Duodenal mucosa (tissue), 2 donors: ENCODE measurements around the gene NR1H4.
"Not testable (repeated sequence)": the region's sequence is repeated elsewhere in the genome, so short reads cannot be mapped to it uniquely, and the experiment has no call there.

Experiments
- H3K27ac ChIP-seq: one replicate; pipeline ENCODE4 v1.7.0; 2013; ENCODE audit warnings: low read depth, low read length
- H3K27me3 ChIP-seq, 2 donors: one replicate each; pipeline ENCODE4 v1.7.0; 2013; ENCODE audit warnings: low read length in 2 of 2, control low read depth in 1 of 2; ENCODE audit not compliant: insufficient read depth in 2 of 2, control insufficient read depth in 1 of 2
- H3K36me3 ChIP-seq, 2 donors: one replicate each; pipeline ENCODE4 v1.7.0; 2013; ENCODE audit warnings: low read length in 2 of 2, control low read depth in 1 of 2; ENCODE audit not compliant: insufficient read depth in 2 of 2, control insufficient read depth in 1 of 2
- H3K4me1 ChIP-seq, 2 donors: one replicate each; pipeline ENCODE4 v1.7.0; 2013; ENCODE audit warnings: low read length in 2 of 2, control low read depth in 1 of 2; ENCODE audit not compliant: insufficient read depth in 2 of 2, control insufficient read depth in 1 of 2
- H3K4me3 ChIP-seq, 2 donors: one replicate each; pipeline ENCODE4 v1.7.0; 2013; ENCODE audit warnings: low read length in 2 of 2, low read depth in 1 of 2
- H3K9ac ChIP-seq, 2 donors: one replicate each; pipeline ENCODE4 v1.7.0; 2013; ENCODE audit warnings: low read length in 2 of 2, low read depth in 1 of 2
- H3K9me3 ChIP-seq, 2 donors: one replicate each; pipeline ENCODE4 v1.7.0; 2013; ENCODE audit warnings: low read length in 2 of 2, control low read depth in 1 of 2; ENCODE audit not compliant: control insufficient read depth in 1 of 2

The NR1H4 gene

DNA sequence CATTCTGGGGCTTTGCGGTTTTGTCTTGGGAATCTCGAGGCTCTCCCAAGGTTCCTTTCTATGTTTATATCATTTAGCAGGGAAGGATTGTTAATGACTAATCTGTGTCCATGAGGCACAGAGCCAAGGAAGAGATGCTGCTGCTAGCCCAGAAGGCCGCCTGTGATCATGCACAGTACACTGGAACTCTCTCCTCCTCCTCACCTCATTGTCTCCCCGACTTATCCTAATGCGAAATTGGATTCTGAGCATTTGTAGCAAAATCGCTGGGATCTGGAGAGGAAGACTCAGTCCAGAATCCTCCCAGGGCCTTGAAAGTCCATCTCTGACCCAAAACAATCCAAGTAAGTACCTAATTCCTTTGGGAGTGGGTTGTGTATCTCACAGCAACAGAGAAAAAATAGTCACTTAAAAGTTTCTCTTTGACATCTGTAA lies at the start of gene NR1H4:
NR1H4 (plus strand) TSS at position 151 of the 435 bp plus-strand sequence. CDS start 19,458 bp downstream, outside the sequence.
- no peaks in the 10 kb centered on the region for H3K27me3 ChIP-seq
- no peak within 1 kb of the TSS for H3K27ac ChIP-seq
- no peak within 1 kb of the TSS for H3K9ac ChIP-seq
- H3K9me3 ChIP-seq = no peaks in the 10 kb centered on the region
- peak within 1 kb of the TSS in 1 of 2 donors; percentile 43 for H3K4me3 ChIP-seq
- no peaks in the 10 kb centered on the region for H3K36me3 ChIP-seq
- peaks cover 9 to 16% of the 10 kb centered on the region in 2 donors for H3K4me1 ChIP-seq

DNA sequence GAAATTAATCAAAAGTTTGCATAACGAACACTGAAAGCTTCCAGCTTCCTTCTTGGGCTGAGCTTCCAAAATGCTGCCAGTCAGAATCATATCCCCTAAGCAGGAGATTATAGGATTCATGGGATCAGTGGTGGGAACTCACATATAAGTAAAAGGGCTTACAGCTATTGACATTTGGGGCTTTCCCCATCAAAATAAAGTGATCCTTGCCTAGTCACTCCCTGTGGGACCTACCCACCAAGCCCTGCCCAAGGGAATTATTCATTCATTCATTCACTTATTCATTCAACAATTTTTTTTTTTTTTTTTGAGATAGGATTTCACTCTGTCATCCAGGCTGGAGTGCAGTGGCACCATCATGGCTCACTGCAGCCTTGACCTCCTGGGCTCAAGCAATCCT lies 47.5 kb upstream of the NR1H4 start:
- H3K9ac ChIP-seq = no peak overlapping the region
- no peak overlapping the region for H3K27ac ChIP-seq
- no peaks in the 10 kb centered on the region for H3K27me3 ChIP-seq
- no peaks in the 10 kb centered on the region for H3K4me1 ChIP-seq
- no peak overlapping the region for H3K4me3 ChIP-seq
- H3K36me3 ChIP-seq = no peaks in the 10 kb centered on the region
- peaks cover 0 to 5% of the 10 kb centered on the region in 2 donors for H3K9me3 ChIP-seq

DNA sequence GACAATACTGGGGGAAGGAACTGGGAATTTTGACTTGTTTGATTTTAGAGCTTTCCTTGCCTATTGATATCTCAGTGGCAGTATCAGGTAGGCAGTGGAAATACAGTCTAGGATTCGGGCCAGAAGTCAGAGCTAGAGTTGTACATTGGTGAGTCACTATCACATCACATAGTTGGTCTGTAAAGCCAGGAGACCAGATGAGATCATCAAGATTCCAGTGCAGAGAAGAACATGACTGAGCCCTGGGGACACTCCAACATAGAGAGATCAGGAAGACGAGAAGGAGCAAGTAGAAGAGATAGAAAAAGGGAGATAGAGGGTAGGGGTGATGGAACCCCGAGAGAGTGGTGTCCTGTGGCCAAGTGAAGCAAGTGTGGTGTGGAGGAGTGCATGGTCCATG lies 46.6 kb upstream of the NR1H4 start:
- no peaks in the 10 kb centered on the region for H3K27me3 ChIP-seq
- no peak overlapping the region for H3K4me3 ChIP-seq
- H3K36me3 ChIP-seq = no peaks in the 10 kb centered on the region
- peaks cover 0 to 5% of the 10 kb centered on the region in 2 donors for H3K9me3 ChIP-seq
- no peak overlapping the region for H3K9ac ChIP-seq
- no peaks in the 10 kb centered on the region for H3K4me1 ChIP-seq
- no peak overlapping the region for H3K27ac ChIP-seq

DNA sequence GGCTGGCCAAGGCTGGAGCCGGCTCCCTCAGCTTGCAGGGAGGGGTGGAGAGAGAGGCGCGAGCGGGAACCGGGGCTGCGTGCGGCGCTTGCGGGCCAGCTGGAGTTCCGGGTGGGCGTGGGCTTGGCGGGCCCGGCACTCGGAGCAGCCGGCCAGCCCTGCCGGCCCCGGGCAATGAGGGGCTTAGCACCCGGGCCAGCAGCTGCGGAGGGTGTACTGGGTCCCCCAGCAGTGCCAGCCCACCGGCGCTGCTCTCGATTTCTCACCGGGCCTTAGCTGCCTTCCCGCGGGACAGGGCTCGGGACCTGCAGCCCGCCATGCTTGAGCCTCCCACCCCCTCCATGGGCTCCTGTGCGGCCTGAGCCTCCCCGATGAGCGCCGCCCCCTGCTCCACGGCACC lies 43.4 kb upstream of the NR1H4 start:
- H3K4me3 ChIP-seq, H3K27me3 ChIP-seq, H3K36me3 ChIP-seq, H3K4me1 ChIP-seq, H3K9me3 ChIP-seq, H3K9ac ChIP-seq, H3K27ac ChIP-seq: not testable (repeated sequence)

DNA sequence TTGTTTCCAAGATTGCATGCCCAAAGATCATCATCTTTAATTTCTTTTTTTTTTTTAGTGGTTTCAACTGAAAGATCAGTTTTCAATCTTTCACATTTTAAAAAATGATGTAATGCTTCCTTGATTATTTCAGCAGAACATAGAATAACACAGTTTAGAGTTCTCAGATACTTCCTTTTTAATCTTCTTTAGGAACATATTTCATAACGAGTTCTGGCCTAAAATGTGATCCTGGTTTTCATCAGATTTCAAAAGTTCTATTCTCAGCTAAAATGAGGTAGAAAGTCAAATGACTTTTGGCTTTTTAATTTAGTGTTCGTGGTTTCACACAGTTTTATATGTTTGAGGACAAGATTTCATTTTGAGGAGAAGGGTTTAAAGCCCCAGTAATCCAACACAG lies 40.0 kb upstream of the NR1H4 start:
- Histone ChIP-seq H3K9ac (no peak overlapping the region), H3K9me3 (no peaks in the 10 kb centered on the region), H3K27me3 (no peaks in the 10 kb centered on the region), H3K36me3 (no peaks in the 10 kb centered on the region), H3K27ac (no peak overlapping the region), H3K4me1 (peaks cover 16 to 21% of the 10 kb centered on the region in 2 donors), H3K4me3 (no peak overlapping the region)

DNA sequence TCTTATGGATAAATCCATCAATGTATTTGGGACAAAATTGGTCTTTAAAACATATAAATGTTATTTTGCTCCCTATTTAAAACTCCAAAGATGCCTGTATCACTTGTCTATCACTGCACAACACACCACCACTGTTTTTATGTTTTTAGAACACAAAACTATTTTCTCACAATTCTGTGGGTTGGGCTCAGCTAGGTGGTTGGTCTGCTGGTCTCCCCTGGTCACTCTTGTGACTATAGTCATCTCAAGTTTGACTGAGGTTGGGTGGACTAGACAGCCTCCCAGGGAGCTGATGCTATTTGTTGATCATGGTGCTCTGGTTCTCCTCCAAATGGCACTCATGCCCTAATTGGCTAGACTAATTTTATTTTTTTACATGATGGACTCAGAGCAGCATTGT lies 39.5 kb upstream of the NR1H4 start:
- Histone ChIP-seq H3K36me3 (no peaks in the 10 kb centered on the region), H3K27me3 (no peaks in the 10 kb centered on the region), H3K4me1 (peaks cover 16 to 21% of the 10 kb centered on the region in 2 donors), H3K4me3 (no peak overlapping the region), H3K27ac (no peak overlapping the region), H3K9me3 (no peaks in the 10 kb centered on the region), H3K9ac (no peak overlapping the region)

DNA sequence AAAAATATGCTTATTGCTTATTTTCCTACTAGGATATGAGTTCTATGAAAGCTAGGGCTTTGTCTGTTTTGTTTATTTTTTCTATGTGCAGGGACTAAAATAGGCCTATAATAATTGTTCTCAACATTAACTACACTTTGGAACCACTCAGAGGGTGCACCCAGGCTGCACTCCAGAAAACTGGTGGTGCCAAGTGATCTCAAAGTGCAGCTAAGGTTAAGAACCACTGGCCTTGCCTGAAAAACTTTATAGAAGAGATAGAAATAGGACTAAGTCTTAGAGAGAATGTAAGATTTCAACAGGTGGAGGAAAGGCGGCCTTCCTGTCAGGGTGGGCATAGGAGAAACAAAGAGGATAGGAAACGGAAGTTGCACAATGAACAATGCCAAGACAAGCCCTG lies 37.7 kb upstream of the NR1H4 start:
- Histone ChIP-seq H3K27ac (no peak overlapping the region), H3K9ac (no peak overlapping the region)

DNA sequence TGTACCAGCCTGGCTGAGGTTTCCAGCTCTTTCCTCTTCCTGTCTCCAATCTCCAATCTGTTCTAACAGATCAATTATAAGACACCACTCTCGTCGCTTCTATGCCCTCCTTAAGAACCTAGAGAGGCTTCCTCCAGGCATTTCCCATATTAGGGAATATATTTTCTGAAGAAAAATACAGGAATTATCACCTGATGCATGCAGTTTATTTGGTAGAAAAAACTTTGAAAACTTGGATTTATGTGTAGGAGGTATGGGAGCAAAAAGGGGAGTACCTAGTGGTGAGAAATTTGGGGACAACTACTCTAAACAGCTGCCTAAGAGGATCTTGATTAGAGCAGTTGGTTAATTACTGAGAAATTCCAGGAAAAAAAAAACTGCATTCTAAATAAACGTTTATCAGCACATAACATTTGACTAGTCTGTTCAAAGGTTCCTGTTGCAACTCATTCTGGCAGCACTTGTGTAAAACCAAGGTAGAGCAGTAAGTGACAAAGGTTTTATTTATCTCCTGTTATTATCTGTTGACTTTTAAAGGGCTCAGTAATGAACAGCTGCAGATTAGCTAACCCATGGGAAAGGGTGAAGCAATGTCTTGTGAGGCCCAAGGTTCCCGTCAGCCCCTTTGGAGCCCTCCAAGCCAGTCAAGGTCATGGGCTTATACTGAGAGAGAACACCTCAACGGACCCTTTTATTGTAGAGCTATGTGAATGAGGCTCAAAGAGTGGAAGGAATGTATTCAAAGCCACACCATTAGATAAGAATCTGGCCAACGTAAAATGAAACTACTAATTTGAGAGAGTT lies 36.4 kb upstream of the NR1H4 start:
- Histone ChIP-seq H3K27me3 (no peaks in the 10 kb centered on the region), H3K36me3 (no peaks in the 10 kb centered on the region), H3K4me1 (peaks cover 16 to 32% of the 10 kb centered on the region in 2 donors), H3K4me3 (peak overlapping the region; percentile 19 to 39), H3K9ac (no peak overlapping the region), H3K9me3 (no peaks in the 10 kb centered on the region), H3K27ac (peak overlapping the region; percentile 17)

More for the DNA sequence above, 37.7 kb upstream of the NR1H4 start:
- no peaks in the 10 kb centered on the region for H3K36me3 ChIP-seq
- H3K9me3 ChIP-seq = no peaks in the 10 kb centered on the region
- no peaks in the 10 kb centered on the region for H3K27me3 ChIP-seq
- H3K4me3 ChIP-seq = no peak overlapping the region
- peaks cover 16 to 29% of the 10 kb centered on the region in 2 donors for H3K4me1 ChIP-seq

DNA sequence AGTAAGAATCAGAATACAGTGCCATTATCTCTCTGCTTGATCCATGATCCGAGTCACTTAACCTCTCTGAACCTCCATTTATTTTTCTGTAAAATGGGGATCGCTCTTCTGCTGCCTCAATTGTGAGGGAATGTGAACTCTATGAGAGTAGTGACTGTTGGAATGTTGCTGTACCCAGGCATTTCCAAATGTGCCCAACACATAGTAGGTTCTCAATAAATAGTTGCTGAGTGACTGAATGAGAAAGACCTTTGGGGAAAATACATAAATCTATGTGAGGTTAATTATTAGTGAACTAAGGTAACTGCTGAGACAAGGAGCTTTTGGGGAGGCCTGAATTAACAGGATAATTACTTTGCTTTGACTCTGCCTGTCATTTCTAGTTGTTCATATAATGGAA lies 33.9 kb upstream of the NR1H4 start:
- no peaks in the 10 kb centered on the region for H3K36me3 ChIP-seq
- H3K27me3 ChIP-seq = no peaks in the 10 kb centered on the region
- no peak overlapping the region for H3K27ac ChIP-seq

DNA sequence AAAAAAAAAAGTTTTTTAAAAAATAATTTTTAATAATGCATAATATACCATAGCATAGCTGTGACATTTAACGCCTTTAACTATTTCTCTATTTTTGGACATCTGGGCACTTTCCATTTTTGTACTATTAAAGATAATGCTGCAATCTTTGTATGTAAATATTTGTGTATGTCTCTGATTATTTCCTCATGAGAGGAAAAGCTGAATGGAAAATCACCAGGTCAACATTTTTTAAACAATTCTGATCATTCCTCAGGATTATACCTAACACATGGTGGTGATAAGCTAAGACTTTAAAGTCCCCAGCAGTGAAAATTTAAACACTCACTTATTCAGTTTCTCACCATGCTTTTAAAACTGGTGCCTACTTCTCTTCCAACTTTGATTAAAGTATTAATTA lies 31.3 kb upstream of the NR1H4 start:
- no peak overlapping the region for H3K27ac ChIP-seq
- no peaks in the 10 kb centered on the region for H3K36me3 ChIP-seq
- H3K9ac ChIP-seq = no peak overlapping the region
- H3K4me1 ChIP-seq = peaks cover 5 to 16% of the 10 kb centered on the region in 2 donors
- no peaks in the 10 kb centered on the region for H3K9me3 ChIP-seq
- no peak overlapping the region for H3K4me3 ChIP-seq
- no peaks in the 10 kb centered on the region for H3K27me3 ChIP-seq

More for the DNA sequence above, 33.9 kb upstream of the NR1H4 start:
- no peaks in the 10 kb centered on the region for H3K9me3 ChIP-seq
- H3K9ac ChIP-seq = no peak overlapping the region
- no peak overlapping the region for H3K4me3 ChIP-seq
- peaks cover 16 to 32% of the 10 kb centered on the region in 2 donors for H3K4me1 ChIP-seq
